ENCODE data around the gene TES.
"Not testable (repeated sequence)": the region's sequence is repeated elsewhere in the genome, so short reads cannot be mapped to it uniquely, and the experiment has no call there.

Gene TES

DNA sequence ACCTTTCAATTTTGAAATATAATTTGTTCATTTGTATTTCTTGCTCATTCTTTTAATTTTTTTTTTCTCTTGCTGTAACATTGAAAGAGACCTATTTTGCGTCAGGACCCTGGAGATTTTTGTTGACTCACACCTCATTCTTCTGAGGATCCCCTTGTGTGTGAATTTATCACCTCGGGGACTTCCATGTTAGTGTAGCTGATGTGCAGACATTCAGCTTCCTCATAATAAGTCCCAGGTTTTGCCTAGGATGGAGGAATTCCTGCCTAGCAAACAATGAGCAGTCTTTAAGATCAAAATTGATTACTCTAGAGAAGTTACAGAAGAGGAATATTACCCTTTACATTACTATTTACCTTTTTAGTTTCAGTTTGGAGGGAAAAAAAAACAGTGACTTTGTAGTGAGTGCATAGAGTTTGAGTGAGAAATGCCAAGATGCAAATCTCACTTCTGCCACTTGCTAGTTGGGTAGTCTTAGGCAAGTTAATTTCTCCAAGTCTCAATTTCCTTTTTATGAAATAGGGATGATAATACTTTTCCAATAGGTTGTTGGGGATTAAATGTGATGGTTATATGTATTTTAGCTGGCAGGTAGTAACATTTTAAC lies 14.3 kb downstream of the TES start:
- no peak for DNase-seq

DNA sequence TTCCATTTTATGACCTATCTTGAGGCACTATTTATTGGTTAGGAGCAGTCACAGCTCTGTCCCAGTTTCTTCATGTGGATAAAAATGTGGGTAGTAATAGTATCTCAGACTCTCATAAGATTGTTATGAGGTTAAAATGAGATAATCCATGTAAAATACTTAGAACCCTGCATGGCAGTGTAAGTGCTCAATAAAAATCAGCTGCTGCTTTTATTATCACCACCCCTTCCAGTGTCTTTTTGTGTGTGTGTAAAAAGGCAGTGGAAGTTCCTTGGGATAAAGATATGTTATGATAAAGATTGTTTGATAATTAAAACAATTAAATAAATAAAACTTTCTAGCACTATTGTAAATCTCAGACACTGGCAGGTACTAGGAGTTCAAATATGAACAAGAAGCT lies 15.5 kb downstream of the TES start:
- no peak for DNase-seq

DNA sequence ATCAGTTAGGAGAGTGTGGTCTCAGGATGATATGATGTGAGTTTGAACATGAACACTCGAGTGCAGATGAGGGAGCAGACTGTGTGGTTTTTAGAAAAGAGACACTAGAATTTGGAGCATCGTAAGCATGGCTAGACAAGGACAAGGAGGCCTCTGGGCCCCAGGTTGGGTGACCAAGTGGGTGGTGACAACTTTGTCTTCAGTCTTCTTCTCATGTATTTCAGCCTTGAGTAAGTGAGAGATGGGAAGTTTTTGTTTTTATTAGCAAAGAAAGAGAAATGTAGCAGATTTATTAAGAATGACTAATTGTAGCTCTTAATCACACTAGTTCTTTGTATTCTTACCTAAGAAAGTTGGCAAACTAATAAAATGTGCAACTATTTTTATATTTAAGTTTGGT lies 16.3 kb downstream of the TES start:
- no peak for DNase-seq

DNA sequence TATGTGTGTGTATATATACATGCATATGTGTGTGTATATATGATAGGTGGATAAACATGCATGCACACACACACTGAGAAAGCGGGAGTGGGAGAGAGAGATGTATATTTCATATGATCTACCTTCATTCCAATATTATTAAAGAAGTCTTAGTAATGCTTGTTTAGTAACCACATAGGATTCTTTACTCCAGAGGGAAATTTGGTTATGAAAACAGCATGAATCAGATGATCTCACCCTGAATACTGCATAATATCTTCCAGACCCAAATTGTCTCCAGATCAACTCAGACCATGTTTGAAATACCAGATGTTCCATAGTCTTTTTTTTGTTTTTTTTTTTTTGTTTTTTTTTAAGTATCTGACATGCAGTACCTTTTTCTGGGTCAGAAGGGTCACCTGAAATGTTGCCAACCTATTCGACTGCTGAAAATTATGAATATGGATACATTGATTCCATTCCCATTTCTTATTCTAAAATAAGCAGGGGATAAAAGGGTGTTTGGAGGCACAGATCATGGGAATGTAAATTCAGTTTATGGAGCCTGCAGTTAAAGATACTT lies 17.4 kb downstream of the TES start:
- no peak for DNase-seq

DNA sequence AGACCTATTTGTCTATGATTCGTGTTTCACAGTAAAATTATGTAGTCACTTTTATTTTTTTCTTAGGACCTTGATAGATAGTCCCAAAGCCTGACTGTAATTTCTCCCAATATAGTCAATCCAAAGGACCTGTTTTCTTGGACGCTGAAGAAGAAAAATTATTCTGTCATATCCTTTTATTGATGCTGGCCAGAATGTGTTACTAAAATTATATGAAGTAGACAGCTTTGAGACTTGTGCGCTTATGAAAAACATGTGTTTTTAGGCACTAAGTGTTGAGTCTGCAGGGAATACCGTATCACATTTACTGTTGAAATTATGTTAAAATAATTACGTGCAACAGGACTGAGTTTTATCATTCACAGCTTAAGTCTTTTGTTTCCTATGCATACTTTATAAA lies 17.9 kb downstream of the TES start:
- DNase-seq, result no peak

DNA sequence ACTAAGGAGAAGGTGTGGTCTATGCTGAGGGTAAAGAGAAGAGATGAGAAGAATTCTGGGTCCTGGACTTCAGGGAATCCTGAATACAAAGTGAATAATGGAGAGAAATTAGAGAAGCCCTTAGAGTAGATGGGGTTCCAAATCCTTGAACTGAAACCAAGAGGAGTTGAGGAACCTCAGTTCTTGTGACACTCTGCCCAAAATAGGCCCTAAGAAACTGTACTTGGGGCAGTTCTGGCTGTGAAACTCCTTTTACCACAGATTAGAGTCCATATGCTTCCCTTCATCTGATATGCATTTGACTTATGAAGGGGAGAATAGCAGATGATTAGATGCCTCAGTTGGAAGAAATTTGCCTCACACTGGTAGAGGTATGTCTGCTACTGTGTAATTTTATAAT lies 19.0 kb downstream of the TES start:
- no peak for DNase-seq

DNA sequence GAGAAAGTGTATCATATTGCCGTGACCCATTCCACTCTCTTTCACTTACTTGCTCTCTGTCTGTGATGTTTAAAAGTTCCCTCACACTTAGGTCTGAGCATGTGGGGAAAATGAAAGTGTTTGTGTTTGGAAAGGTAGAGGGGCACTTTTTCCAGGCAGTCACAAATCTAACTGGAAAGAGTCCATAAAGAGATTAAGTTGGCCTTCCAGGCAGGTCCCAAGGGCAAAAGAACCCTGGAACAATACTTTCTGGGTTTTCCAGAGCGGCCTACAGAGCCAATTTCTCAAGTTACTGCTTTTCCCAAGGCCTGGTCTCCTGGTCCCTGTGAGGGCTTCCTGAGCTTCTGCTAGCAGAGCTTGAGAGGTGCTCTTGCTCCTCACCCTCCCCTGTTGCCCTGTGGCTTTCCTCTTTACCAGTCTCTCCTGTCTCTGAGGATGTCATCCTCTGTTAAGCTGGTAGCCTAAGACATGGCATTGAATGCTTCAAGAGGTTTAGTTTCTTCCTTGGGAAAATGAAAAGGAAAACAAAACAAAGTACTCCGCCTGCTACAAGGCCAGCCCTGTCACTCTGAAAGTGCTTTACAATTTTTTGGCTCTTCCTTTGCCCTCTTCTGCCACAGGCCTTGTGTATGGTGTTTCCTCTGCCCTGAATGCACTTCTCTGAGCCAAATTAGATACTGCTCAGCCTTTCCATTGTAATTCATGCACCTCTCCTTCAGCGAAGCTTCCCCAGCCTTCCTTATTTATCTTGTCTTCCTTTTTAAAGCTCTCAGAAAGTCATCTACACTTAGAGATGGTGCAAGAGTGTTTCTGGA lies 20.1 kb downstream of the TES start:
- DNase-seq, result no peak

DNA sequence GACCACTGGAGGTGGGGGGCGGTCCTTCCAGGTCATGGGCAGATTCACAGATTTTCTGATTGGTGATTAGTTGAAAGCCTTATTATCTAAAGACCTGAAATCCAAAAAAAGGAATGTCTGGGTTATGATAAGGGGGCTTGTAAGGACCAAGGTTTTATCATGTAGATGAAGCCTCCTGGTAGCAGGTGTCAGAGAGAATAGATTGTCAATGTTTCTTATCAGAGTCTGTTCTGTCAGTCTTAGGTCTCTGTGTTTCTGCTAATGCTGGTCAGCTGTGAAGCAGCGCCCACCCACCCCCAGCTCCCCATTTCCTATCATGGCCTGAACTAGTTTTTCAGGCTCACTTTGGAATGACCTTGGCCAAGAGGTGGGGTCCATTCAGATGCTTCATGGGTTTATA lies 21.2 kb downstream of the TES start:
- DNase-seq, result no peak

DNA sequence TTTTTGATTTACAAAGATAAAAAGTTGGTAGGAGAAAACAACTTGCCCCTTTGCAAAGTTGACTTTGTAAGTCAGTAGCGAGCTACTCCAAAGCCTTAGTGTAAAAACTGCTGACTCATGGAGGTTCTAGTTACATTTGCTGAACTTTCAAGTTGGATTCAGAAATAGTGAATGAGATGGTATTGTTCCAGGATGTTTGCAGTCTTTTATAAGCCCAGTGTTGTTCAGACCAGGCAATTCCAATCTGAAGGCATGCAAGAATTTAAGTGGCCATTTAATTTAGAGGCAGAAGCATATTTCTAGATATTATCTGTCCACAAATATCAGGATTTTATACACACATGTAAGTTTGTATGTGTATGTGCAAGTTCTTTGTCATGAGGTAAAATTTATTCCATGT lies 21.6 kb downstream of the TES start:
- no peak for DNase-seq

DNA sequence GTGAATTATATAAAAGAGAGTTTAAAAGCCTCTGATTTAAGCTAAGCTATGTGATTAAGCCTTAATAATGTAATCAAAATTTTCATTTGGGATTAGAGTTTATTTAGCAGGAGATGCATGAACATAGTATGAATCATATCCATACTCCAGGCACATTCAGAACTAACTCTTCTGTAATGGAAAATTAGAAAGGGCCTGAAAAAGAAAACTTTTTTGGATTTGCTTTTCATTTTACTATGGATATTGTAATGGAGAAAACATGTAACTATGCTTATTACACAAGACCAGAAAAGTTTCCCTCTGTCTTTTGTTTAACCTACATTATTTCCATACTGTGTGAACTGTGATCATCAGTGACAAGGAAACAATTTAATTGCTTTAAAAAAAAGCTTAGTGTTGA lies 22.0 kb downstream of the TES start:
- no peak for DNase-seq

DNA sequence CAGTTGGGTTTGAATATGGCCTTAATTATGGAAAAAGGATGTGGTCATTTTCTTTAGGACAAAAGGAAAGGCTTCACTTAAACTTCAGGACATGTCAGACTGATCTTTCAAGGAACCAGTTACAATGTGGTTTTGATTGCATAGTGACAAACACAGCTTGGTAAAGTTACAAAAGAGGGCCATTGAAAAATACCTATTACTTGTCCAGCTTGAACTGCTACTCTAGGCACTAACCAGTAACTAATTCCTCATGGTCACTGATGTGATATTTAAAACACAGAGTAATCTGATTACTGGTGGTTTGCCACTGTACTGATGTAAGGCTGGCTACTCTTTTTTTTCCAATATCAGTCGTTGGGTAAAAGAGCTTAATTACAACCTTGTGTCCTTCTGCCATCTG lies 22.6 kb downstream of the TES start:
- no peak for DNase-seq

DNA sequence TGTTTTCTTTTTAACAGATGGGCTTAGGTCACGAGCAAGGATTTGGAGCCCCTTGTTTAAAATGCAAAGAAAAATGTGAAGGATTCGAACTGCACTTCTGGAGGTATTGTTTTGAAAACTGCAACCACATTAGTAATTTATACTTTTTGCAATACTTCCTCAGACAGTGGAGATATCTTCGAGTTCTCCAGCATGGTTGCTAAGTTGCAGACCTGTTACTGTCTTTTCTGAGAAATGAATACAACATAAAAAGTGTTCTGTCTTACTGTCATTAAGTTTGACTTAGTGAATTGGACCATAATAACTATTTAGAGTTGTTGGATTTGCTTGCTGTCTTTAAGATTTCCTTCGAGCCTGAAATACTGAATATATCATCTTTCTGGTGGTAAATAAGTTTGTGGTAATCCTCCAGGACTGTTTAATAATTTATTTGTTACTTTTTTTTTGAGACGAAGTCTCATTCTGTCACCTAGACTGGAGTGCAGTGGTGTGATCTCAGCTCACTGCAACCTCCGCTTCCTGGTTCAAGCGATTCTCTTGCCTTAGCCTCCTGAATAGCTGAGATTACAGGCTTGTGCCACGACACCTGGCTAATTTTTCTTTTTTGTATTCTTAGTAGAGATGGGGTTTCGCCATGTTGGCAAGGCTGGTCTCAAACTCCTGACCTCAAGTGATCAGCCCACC lies 24.3 kb downstream of the TES start:
- no peak for DNase-seq

DNA sequence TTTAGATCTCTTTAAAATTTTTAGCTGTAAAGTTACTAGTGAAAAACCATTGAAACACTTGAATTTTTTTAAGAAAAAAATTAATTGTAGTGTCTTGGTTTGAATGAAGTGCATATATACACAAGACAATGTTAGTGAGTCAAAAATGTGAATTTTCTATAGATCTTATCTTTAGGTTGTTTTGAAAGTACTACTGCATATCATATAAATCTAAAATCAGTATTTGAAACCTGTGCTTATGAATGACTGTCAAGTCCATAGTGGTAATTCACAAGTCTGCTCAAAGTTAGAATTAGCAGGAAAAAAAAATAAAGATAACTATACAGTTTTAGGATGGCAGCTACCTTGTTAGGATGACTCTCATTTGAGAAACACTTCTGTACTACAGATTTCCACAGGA lies 25.0 kb downstream of the TES start:
- DNase-seq, result no peak

DNA sequence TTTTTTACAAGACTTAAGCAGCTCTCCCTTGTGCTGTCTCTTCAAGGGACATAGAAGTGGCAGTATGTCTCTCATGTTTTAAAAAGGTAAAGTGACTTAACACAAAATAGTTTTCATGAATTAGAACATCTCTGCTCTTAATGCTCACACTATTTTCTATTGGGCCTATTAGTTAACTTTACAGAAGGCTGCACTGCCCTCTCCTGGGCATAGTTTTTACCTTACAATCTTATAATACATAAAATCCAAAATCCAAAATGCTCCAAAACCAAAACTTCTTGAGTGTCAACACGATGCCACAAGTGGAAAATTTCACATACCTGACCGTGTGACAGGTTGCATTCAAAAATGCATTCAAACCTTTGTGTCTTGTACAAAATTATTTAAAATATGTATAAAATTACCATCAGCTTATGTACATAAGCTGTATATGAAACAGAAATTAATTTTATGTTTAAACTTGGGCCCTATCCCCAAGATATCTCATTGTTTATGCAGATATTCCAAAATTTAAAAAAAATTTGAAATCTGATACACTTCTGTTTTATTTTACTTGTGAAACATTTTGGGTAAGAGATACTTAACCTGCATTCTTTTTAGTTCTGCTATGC lies 25.8 kb downstream of the TES start:
- DNase-seq, result no peak

DNA sequence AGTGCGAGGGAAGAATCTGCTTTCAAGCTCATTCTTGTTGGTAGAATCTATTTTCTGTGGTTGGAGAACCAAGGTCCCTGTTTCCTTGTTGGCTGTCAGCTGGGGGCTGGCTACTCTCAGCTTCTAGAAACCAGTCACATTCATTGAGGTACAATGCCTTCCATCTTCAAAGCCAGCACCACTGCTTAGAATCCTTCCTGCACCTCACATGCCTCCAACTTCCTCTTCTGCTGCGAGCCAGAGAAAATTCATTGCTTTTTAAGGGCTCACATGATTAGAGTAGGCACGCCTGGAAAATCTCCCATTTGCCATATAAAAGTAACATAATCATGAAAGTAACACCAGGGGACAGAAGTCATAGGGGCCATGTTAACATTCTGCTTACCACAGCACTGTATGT lies 28.7 kb downstream of the TES start:
- no peak for DNase-seq

DNA sequence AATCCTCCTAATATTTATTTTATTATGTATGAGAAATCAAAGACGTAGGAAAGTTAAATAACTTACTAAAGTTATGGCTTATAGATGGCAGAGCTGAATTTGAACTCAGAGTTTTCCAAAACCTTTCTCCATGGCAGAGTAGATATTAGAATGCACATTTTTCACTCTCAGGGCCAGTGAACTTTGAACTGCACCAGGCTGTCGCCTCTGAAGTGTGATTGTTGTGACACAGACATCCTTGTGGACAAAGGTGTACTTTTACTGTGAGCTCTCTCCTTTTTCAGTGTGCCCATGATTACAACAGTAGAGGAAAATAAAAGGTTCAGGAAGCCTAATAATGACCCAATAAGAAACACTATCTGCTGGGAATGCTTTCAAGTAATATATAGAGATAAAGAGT lies 29.1 kb downstream of the TES start:
- no peak for DNase-seq

DNA sequence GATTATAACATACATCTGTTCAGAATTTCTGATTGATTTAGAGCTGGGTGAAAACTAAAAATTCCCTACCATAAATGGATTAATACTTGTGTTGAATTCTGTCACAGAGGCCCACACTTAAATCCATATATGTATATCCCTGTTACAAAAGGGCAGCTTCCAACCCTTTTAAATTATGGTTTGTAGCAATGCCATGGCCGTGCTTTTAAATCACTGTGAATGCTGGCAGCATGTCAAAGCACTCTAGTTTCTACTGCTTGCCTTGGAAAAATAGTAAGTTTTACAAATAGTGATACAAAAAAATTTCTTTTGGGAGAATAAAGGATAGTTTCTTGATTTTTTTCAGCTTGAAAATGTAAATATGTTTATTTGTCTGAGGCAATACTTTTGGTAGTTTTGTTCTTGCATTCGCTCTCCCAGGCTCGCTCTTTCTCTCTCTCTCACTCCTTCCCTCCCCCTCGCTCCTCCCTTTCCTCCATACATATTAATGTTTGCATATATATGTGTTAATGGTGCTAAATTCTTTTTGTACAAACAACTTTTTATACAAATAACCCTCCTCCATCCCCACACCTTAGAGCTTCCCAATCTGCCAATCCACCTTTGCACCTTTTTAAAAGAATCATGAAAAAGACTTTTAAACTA lies 29.8 kb downstream of the TES start:
- DNase-seq, result no peak

DNA sequence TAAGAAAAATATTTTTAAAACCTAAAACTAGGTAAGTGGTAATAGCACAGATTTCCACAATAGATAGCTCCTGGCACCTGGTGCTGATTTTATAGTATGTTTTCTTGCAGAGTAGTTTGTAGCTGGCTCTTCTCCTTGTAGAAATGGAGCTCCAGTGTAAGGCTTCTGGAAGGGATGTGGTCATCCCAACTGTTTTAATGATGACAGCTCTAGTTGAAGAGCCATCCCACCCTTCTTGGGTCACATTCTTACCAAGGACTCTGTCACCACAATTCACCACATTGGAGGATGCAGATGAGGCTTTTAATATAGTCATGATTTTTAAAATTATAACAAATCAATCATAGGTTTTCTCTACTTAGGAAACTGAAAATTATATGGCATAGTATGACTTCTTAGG lies 31.0 kb downstream of the TES start:
- no peak for DNase-seq

DNA sequence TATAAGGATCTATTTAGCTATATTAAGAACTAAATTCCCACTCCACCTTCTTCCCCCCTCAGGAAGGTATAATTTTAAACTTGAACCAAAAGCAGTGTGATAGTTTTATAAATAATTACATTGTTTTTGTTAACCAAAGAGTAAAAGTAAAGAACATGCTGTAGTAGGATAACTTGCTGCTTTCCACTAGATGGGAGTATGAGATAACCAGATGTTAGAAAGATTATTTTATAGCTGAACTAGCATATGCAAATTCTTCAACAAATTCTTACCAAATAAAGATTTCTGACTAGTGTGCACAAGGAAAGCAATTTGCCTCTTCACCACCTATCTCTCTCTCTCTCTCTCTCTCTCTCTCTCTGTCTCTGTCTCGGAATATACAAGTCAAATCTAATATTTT lies 31.8 kb downstream of the TES start:
- DNase-seq, result no peak

DNA sequence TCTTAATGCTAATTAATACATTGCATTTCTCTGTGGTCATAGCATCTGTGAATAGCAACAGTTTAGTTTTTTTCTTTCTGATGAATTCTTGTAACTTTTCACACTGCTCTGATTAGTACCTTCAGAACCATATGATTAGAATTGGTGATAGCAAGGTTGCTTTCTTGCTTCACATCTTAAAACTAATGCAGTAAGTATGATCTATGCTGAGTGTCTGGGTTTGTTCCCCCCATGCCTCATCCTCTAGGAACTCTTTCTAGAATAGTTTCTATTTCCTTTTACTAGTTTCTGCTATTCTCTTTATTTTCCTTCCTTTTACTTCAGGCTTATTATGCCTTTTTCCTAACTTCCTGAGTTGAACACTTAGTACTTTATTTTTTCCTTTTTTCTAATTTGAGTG lies 32.4 kb downstream of the TES start:
- no peak for DNase-seq

DNA sequence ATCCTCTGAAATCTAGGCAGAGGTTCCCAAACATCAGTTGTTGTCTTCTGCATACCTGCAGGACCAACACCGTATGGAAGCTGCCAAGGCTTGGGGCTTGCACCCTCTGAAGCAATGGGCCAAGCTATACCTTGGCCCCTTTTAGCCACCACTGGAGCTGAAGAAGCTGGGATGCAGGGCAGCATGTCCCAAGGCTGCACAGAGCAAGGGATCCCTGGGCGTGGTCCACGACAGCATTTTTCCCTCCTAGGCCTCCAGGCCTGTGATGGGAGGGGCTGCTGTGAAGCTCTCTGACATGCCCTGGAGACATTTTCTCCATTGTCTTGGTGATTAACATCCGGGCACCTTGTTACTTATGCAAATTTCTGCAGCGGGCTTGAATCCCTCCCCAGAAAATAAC lies 34.5 kb downstream of the TES start:
- not testable (repeated sequence) for DNase-seq

DNA sequence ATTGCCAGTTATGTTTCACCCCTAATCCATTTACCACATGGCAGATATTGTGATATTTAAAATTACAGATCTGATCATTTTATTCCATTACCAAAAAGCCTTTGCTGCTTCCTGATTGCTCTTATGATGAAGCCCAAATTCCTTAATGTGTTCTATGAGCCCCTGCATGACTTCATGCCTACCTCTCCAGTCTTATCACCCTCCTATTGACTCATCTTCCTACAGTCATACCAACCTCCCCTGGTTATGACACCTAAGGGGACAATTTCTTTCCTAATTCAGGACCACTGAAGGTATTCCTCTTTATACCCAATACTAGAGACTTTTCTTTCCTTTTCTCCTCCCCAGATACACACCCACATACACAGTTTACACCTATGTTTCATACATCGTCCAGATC lies 36.0 kb downstream of the TES start:
- no peak for DNase-seq

DNA sequence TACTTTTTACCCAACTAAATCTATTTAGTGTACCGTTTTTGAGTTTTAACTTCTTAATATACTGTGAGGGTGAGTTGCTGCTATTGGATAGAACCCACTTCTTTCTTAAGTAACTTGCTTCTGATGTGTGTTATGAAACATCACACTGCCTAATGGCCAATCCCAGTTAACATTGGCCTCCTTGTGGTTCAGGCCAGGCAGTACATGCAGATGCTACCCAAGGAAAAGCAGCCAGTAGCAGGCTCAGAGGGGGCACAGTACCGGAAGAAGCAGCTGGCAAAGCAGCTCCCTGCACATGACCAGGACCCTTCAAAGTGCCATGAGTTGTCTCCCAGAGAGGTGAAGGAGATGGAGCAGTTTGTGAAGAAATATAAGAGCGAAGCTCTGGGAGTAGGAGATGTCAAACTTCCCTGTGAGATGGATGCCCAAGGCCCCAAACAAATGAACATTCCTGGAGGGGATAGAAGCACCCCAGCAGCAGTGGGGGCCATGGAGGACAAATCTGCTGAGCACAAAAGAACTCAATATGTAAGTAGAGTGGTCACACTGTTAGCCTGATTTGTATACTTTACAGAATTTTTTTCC lies 39.7 kb downstream of the TES start:
- no peak for DNase-seq

All from 8988T (cell line).